HS-5 (cell line): ENCODE measurements around the gene DAZAP2.
"Not testable (repeated sequence)": the region's sequence is repeated elsewhere in the genome, so short reads cannot be mapped to it uniquely, and the experiment has no call there.

Experiments used
- DNase-seq: peaks from one replicate; pipeline ENCODE4 v3.0.0-alpha.2; 2012; ENCODE audit warnings: low read depth

DAZAP2 gene

GRCh38 chr12:51247523-51248206, 9.0 kb downstream of the DAZAP2 start:
- DNase-seq, result no peak

GRCh38 chr12:51253276-51253675, 14.7 kb downstream of the DAZAP2 start:
- DNase-seq, result no peak

GRCh38 chr12:51254536-51254935, 15.9 kb downstream of the DAZAP2 start:
- DNase-seq, result no peak

GRCh38 chr12:51259600-51259999, 21.0 kb downstream of the DAZAP2 start:
- DNase-seq, result not testable (repeated sequence)

- DNase-seq, result no peak
Observed at GRCh38 chr12:51262758-51263177, 24.1 kb downstream of the DAZAP2 start.

- no peak for DNase-seq
Observed at GRCh38 chr12:51263341-51263740, 24.7 kb downstream of the DAZAP2 start.

GRCh38 chr12:51264297-51264696, 25.7 kb downstream of the DAZAP2 start:
- no peak for DNase-seq

- no peak for DNase-seq
Observed at GRCh38 chr12:51265024-51265423, 26.4 kb downstream of the DAZAP2 start.

GRCh38 chr12:51269174-51270066, 30.8 kb downstream of the DAZAP2 start:
- DNase-seq, result no peak

- no peak for DNase-seq
Observed at GRCh38 chr12:51270067-51270950, 31.7 kb downstream of the DAZAP2 start, which contains the start of gene SMAGP. SMAGP (minus strand) TSS chr12:51270415; CDS start chr12:51269278, 1,137 bp downstream.

GRCh38 chr12:51270951-51271518, 32.4 kb downstream of the DAZAP2 start:
- DNase-seq, result peak; percentile 87

- DNase-seq, result not testable (repeated sequence)
Observed at GRCh38 chr12:51272810-51273209, 34.2 kb downstream of the DAZAP2 start.

GRCh38 chr12:51275088-51275487, 36.5 kb downstream of the DAZAP2 start:
- no peak for DNase-seq

- peak; percentile 31 for DNase-seq
Observed at GRCh38 chr12:51281202-51281924, 42.7 kb downstream of the DAZAP2 start.

GRCh38 chr12:51285843-51286242, 47.2 kb downstream of the DAZAP2 start:
- DNase-seq, result no peak

GRCh38 chr12:51291603-51292513, 53.2 kb downstream of the DAZAP2 start:
- not testable (repeated sequence) for DNase-seq
